GM21423 (cell line): ENCODE data around the gene MXD1.
"Not testable (repeated sequence)": the region's sequence is repeated elsewhere in the genome, so short reads cannot be mapped to it uniquely, and the experiment has no call there.

Experiments used
- ATAC-seq: cut with Tn5 transposase; IDR thresholded peaks from one replicate; pipeline ENCODE4 v1.9.1; 2021; ENCODE audit warnings: mild to moderate bottlenecking, moderate library complexity; ENCODE audit not compliant: unreplicated experiment

The MXD1 gene

DNA sequence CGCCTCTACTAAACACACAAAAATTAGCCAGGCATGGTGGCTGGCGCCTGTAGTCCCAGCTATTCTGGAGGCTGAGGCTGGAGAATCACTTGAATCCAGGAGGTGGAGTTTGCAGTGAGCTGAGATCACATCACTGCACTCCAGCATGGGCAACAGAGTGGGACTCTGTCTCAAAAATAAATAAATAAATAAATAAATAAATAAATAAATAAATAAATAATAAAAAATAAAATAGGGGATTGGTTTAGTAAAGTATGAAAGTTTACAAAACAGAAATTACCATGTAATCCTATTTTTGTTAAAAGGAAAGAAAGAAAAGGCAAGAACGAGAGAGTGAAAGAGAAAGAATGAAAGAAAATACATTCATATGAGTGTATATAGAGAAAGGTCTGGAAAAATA, 35.8 kb downstream of the MXD1 start:
- ATAC-seq = not testable (repeated sequence)

DNA sequence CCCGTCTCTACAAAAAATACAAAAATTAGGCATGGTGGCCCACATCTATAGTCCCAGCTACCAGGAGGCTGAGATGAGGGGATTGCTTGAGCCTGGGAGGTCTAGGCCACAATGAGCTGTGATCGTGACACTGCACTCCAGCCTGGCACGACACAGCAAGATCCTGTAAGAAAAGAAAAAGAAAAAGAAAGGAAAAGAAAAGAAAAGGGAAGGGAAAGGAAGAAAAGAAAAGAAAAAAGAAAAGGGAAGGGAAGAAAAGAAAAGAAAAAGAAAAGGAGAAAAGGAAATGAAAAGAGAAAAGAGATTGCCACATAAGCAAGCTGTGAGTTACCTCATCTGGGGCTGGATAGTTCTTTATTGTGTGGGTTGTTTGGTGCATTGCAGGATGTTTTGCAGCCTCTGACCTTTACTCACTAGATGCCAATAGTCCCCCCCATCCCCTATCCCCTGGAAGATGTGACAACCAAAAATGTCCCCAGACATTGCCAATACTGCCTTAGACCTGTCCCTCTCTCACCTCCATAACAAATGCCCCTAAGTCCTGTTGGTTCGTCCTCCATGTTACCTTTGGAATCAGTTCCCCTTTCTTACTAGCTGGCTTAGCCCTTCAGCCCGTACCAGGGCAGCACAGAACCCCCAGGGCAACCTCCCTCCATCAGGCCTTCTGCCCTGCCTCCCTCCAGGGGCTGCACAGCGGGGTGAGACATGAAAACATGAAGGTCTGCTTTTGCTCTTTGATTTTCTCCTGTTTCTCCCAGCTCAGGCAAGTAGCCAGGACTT, 37.6 kb downstream of the MXD1 start:
- ATAC-seq = no peak

DNA sequence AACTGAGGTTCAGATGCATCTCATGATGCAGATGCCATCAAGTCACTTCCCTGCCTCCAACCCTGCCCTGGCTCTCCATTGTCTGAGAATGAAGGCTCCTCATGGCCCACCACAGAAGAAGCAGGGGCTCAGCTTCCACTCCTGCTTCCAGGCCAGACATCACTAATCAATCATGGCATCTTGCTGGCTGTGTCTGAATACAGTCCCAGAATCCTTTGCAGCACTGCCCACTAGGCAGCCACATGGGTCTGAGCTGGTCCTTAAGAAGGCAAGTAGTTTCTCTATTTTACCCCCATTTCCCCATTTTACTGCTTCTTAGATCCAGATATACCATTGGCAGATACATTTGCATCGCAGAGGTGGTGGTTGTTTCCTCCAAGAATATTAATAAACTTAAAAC, 39.2 kb downstream of the MXD1 start:
- ATAC-seq = no peak

DNA sequence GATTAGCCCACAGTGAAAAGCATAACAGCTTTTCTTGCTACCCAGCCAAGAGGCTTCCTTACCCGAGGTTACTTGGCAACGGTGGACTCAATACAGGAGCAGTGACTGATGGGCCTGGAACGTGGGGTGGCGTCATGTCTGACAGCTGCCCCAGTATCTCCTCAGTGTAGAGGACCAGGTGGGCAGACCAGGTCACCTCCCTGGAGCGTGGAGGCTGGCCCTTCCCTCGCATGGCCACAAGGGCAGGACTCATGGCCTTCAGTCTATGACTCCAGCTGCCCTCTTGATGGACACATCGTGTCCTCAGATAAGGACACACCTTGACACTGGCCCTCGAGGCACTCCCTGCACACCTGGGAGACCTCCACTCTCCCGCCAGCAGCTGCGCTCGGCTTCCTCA, 40.1 kb downstream of the MXD1 start:
- ATAC-seq = no peak

DNA sequence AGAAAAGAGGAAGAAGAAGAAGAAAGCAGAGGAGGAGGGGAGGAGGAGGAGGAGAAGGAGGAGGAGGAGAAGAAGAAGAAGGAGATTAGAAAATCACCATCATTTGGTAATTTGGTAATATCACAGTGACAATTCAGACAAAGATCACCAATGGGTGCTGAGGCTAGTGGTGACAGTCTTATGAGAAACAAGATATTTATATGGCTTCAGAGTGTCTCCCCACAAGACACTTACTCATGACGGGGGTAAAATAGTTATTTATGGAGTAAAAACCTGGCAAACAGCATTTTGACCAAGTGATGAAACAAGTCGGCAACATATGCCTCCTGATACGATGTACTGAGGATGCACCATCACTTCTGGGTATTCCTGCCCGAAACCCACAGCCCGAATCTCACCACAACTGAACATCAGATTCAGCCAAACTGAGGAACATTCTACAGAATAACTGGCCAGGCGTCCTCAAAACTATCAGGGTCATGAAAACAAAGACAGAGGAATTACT, 41.6 kb downstream of the MXD1 start:
- no peak for ATAC-seq

DNA sequence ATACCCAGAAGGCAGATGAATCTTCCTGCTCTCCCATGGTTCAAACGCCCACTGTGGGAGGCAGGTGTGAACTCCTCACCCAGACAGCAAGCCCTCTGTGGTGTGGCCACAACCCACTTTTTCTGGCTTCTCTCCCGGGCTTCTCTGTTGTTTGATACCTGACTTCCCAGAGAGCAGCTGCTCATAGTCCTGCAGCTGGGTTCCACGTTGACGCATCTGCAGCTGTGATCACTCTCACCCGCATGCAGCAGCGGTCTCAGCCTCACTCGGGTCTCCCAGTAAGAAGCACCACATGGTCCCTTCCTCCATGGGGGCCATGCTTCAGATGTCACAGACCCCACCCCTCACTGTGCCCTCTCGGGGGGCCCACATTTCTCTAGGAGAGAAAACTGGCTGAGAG, 43.1 kb downstream of the MXD1 start:
- no peak for ATAC-seq

DNA sequence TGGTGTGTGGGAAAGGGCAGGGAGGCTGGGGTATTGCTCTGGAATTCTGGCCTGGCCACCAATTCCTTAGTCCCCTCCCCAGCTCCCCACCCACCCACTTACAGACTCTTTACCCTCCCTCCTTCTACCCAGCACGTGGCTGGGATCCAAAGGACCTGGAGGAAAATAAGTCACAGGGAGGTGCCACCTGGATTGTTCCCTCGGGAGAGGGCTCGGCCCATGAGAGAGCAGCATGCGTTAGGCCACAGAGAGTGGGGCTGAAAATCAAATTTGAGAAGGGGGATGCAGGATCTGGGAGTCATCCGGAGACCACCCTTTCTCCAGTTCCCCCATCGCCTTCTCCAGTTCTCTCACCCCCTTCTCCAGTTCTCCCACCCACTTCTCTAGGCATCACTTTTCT, 43.6 kb downstream of the MXD1 start:
- no peak for ATAC-seq

DNA sequence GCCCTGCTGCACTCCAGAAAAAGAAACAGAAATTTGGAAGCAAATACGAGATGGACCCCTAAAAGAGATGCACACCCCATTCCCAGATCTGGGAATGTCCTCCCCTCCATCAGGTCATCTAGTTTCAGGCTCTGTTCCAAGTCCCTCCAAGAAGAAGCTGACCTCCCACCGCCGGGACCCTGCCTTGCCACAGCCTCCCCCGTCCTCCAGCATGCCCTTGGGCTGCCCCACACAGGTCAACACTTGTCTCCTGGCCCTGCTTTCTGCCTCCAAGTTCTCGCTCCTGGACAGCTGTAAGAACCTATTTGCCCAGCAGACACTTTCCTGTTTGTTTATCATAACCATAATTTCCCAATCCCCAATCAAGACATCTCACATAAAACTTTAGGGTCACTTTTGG, 44.5 kb downstream of the MXD1 start:
- ATAC-seq = no peak

DNA sequence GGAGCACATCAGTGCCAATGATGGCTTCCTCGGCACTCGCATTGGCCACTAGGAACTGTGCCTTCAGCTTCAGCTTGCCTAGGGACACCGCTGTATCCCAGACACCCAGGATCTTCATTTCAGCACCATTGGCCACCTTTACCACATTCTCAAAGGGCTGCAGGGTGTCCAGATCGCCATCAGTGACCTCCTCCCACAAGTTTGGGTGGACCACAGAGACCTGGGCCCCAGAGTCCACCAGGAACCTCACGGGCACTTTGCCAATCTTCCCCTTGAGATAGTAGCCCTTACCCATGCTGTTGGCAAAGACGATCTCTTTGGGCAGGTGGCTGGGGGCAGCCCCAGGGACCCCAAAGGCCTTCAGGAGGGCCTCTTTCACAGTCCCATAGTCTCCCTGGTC, 45.9 kb downstream of the MXD1 start:
- no peak for ATAC-seq

DNA sequence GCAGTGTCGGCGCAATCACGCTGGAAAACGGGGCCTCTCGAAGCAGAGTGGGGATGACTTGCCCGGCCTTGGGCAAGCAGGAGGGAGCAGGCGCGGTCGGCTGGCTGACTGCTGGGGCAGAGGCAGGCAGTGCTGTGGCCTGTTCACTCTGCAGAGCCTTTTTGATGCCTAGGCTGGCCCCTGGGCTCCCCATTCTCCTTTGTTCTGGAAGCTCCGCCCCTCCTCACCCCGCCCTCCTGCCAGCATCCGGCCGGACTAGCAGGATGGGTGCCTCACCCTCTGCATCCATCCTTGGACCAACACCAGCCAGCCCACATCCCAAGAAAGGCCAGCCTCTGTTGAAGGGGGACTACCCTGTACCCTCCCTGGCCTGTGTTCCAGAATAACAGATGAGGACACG, 46.6 kb downstream of the MXD1 start, which contains the start of gene ASPRV1:
Gene ASPRV1 (minus strand): TSS at position 136 of the 400 bp plus-strand sequence. CDS start 195 bp downstream, outside the sequence.
- no peak for ATAC-seq

DNA sequence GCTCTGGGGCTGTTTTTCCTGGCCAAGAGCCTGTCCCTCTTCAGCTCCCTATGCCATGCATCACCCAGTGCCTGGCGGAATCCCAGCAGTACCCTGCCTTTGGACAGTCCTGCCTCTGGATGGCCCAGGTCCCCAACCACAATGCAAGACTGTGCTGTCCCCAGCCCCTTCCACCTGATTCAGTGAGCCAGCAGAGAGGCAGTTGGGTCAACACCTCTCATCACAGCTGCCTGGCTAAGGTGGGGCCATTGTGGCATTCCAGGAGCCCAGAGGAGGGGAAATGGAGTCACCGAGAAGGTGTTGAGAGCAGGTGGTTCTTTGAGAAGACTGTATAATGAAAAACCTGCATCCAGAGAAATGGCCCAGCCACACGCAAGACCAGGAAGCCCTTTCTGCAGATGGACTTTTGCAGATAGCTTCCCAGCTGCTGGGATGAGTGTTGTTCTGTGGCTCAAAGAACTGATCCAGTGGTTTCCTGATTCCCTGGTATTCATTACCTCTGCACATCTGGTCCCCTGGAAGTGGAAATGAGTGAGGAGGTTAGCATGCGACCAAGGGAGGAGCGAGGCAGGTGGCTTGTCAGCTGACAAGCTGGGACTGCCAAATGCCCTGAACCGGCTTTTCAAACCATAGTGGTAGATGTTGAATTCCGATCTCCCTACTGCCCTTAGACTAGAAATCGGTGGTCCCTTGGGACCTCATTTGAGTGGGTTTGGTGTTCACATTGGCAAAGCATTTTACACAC, 48.2 kb downstream of the MXD1 start:
- no peak for ATAC-seq

DNA sequence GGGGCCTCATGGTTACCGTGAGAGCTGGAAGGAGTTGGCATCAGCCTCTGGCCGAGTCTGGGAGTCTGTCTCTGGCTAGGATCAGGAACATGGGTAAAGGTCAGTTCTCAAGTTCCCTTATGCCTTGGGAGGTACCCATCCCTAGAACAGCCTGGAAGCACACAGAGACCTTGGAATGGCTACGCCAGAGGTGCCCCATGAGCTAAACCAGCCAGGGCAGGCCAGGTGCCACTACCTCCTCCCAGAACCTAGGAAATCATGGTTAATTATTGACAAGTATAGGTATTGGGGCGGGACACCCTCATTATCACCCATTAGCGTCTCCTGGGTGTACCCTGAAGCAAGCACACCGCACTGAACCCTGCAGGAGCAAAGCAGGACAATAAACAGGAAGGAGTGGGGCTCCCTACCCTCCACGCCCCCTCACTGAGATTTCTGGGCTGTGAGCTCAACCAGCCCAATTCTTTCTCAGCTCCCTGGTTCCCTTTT, 49.5 kb downstream of the MXD1 start:
- ATAC-seq = no peak

DNA sequence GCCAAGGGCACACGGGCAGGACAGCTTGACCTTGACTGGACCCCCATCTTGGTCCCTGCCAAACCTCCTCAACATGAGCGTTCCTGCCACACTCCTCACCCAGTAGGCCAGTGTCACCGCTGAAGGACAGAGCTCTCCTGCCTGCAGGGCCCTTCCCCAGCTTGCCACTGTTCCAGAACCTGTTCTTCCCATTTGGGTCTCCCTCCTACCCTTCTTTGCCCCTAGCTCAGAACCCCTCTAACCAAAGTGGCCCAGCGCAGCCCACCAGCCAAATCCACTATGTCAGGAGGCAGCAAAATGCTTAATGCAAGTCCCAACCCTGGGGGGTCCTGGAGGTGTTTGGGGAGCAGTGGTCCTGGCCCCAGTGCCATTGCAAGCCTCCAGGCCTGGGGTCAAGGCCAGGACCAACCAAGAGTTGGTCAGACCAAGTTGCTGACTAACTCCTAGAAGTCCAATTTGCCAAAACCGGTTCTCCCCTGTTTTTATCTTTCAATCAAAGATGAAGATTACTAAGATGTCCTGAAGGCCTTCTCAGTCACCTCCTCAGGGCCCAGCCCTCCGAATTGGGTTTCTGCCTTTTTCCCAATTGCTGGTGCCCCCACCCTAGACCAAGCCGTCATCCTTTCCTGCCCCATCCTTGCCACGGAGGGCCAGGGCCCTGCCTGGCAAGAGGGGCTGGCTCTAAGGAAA, 51.0 kb downstream of the MXD1 start:
- no peak for ATAC-seq

DNA sequence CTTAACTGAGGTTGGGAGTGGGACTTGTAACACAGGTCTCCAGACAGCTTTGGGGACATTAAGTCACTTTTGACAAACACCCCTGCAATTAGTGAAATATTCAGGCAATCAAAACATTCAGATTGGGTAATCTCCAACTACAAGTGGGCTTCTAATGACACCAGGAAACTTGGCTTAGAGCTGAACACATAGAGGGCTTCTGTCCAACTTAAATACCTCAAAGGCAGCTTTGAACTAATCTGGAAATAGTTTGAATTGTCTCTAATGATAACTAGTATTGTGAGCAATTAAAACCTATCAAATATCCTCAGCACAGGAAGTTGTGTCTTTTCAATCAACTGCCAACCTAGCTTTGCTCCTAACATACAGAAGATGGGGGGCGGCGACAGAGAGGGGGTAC, 51.6 kb downstream of the MXD1 start:
- no peak for ATAC-seq

DNA sequence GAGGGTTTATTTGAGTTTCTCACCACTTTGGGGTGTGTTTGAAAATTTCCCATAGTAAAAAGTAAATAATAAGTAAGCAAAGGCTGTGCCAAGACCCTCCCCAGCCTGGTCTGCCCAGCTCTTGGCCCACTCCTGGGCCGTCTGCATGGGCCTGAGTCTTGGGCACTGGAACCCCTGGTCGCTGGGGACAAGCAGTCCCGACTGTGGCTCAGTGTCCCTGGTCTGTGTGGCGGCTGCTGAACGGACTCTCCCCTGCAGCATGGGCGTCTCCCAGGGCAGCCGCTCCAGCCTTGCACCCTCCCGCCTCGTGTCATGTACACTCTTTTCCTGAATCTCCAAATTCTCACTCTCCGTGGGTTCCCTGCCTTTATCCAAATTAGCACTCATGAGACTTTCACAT, 53.7 kb downstream of the MXD1 start:
- ATAC-seq = no peak

DNA sequence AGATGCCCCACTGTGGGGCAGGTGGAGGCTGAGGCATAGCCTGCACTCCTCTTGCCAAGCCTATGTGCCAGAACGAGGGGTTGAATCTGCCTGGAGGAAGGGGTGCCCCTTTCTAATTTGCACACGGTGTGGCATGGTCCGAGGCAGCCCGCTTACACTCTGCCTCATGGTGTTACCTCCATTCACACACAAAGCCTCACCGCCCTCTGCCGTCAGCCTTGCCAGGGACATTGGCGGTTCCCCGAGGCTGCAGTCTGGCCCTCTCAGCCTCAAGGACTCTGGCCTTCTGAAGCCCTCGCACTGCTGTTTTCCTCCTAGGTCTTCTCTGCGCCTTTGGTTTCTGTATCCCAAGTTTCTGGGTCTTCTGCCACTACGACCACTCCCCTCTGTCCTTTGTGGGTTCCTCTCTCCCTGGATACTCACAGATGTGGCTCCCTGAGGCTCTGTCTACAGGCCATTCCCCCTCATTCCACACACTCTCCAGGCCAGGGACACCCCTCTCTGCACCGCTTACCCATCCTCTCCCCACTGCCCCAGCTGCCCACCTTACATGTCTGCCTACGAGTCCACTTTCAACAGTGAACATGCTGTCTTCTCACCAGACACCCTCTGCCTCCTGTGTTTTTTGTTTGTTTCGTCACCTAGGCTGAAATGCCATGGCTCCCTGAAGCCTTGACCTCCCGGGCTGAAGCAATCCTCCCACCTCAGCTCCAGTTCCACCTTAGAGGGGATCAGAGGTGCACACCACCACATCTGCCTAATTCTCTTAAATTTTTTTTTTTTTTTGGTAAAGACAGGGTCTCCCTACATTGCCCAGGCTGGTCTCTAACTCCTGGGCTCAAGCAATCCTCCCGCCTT, 54.4 kb downstream of the MXD1 start:
- ATAC-seq = no peak

DNA sequence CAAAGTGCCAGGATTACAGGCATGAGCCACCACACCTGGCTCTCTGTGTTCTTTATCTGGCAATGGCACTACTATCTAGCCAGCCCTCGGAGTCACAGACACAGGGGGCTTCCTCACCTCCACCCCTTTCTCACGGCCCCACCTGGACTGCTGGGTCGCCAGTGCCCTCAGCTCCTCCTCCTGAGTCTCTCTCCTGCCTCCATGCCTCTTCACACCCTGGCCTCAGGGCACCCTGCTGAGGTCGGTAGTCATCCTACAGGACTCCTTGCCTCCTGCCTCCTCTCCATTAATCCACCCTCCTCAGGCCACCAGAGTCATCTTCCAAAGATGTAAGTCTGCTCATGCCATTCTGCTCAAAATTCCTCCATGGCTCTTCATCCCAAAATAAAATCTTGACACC, 55.1 kb downstream of the MXD1 start:
- no peak for ATAC-seq

DNA sequence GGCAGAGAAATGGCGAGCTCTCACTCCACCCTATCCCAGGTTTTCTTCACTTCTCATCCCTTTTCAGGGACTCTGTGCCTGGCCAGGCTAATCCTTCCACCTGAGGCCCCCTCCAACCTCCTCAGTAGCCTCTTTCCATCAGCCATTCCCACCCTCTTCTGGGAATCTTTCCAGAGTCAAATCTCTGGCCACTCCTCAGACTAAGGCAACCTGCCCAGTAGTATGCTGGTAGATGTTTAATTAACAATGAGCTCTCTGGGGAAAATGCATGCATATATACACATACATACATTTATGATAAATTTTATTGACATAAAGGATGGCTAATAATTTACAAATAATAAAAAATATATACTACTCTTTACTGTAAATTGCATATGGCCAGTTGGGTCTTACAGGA, 57.9 kb downstream of the MXD1 start:
- ATAC-seq = no peak

DNA sequence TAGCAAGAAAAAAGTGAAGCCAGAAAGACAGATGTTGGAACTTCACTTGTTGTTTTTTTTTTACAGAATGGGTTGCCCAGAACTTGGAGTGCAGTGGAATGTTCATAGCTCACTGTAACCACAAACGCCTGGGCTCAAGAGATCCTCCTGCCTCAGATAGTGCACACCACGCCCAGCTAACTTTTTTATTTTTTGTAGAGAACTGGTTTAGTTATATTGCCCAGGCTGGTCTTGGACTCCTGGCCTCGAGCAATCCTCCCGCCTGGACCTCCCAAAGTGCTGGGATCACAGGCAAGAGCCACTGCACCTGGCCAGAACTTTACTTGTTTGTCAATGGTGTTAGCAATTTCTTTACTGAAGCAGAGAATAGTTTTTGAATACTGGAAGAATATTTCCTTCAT, 58.4 kb downstream of the MXD1 start:
- ATAC-seq = no peak

DNA sequence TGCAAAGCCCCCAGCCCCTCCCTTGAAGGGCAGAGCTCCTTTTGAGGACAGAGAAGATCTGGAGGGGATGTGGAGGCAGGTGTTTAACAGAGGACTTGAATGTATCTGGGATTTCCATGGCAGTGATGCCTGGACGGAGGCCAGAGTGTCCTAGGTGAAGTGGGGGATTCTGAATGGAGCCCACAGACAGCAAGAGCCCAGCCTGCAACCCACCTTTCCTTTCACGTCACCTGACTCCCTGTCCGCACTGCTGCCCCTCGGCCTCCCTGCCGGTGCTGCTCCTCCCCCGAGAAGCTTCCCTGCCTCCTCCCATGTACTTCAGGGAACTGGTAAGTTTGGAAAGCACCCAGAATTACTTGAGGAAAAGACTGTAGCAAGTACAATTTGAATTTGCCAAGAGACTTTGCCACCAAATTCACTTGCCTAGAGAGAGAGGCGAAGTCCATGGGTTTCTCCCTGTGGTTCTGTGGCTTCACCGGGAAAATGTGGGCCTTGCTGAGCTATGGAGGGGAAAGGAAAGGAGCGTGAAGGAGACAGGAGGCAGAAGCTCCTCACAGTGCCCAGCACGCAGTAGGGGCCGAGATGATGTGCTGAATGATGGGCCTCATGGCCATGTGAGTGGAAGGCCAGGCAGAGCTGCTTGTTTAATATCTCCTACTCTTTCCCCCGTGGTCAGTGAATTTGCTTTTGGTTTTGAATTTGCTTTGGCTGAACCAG, 60.4 kb downstream of the MXD1 start:
- ATAC-seq = no peak
